ENCODE data around the gene XYLT1.

Gene XYLT1

GRCh38 chr16:17305694-17306093 is 165.1 kb downstream of the XYLT1 start:
- no peak for DNase-seq (ENCODE audit: low read depth)

GRCh38 chr16:17304491-17305119 is 166.2 kb downstream of the XYLT1 start:
- DNase-seq (ENCODE audit: low read depth), result no peak

GRCh38 chr16:17304106-17304490 is 166.7 kb downstream of the XYLT1 start:
- no peak for DNase-seq (ENCODE audit: low read depth)

GRCh38 chr16:17303101-17303500 is 167.7 kb downstream of the XYLT1 start:
- no peak for DNase-seq (ENCODE audit: low read depth)

GRCh38 chr16:17302620-17303019 is 168.1 kb downstream of the XYLT1 start:
- DNase-seq (ENCODE audit: low read depth), result no peak

GRCh38 chr16:17302214-17302613 is 168.5 kb downstream of the XYLT1 start:
- no peak for DNase-seq (ENCODE audit: low read depth)

GRCh38 chr16:17301593-17302135 is 169.1 kb downstream of the XYLT1 start:
- no peak for DNase-seq (ENCODE audit: low read depth)

GRCh38 chr16:17301184-17301583 is 169.6 kb downstream of the XYLT1 start:
- DNase-seq (ENCODE audit: low read depth), result no peak

GRCh38 chr16:17299790-17300189 is 171.0 kb downstream of the XYLT1 start:
- no peak for DNase-seq (ENCODE audit: low read depth)

- no peak for DNase-seq (ENCODE audit: low read depth)
Observed at GRCh38 chr16:17298238-17298637, 172.5 kb downstream of the XYLT1 start.

GRCh38 chr16:17296431-17296830 is 174.3 kb downstream of the XYLT1 start:
- no peak for DNase-seq (ENCODE audit: low read depth)

GRCh38 chr16:17295948-17296347 is 174.8 kb downstream of the XYLT1 start:
- DNase-seq (ENCODE audit: low read depth), result no peak

GRCh38 chr16:17294856-17295255 is 175.9 kb downstream of the XYLT1 start:
- DNase-seq (ENCODE audit: low read depth), result no peak

GRCh38 chr16:17293813-17294558 is 176.8 kb downstream of the XYLT1 start:
- DNase-seq (ENCODE audit: low read depth), result no peak

- DNase-seq (ENCODE audit: low read depth), result no peak
Observed at GRCh38 chr16:17291289-17291688, 179.5 kb downstream of the XYLT1 start.

GRCh38 chr16:17289674-17290635 is 180.8 kb downstream of the XYLT1 start:
- no peak for DNase-seq (ENCODE audit: low read depth)

GRCh38 chr16:17289050-17289449 is 181.7 kb downstream of the XYLT1 start:
- DNase-seq (ENCODE audit: low read depth), result no peak

GRCh38 chr16:17287166-17287800 is 183.5 kb downstream of the XYLT1 start:
- no peak for DNase-seq (ENCODE audit: low read depth)

- DNase-seq (ENCODE audit: low read depth), result no peak
Observed at GRCh38 chr16:17286443-17286842, 184.3 kb downstream of the XYLT1 start.

- DNase-seq (ENCODE audit: low read depth), result no peak
Observed at GRCh38 chr16:17283016-17283415, 187.7 kb downstream of the XYLT1 start.

GRCh38 chr16:17282247-17282646 is 188.5 kb downstream of the XYLT1 start:
- DNase-seq (ENCODE audit: low read depth), result no peak

GRCh38 chr16:17281052-17281451 is 189.7 kb downstream of the XYLT1 start:
- DNase-seq (ENCODE audit: low read depth), result no peak
